K562 (cell line): ENCODE measurements around the gene NFATC2. TPM values are rescaled to one million over a fixed set of nuclear protein-coding genes. Genes with fewer than 3 reads are reported as not detected.

ENCODE experiments used
- ATAC-seq: fragments of 200-7000 bp; cut with Tn5 transposase; 3 replicates; pipeline ENCODE4 v1.9.1; 2020; ENCODE audit warnings: moderate library complexity
- BruUV-seq: library from RNA; stranded (reverse); fragments of 400-500 nt; replicated peaks from 2 replicates; lab custom pipeline; 2021; lab: Mats Ljungman, UMichigan
- CTCF ChIA-PET: fragments of 300-600 bp; formaldehyde crosslinking; extraction: SDS; loops from one replicate; lab custom pipeline; 2021; ENCODE audit warnings: low intra/inter-chr PET ratio; lab: Yijun Ruan, JAX
- POLR2A ChIA-PET: fragments of 300-600, 350-650 bp; sonication (Branson Sonifier 250); formaldehyde crosslinking; extraction: SDS; loops from one replicate; lab custom pipeline; 2021; ENCODE audit warnings: antibody characterized with exemption, inconsistent platforms; lab: Yijun Ruan, JAX
- DNase-seq, 4 experiments: peaks; one replicate each; pipeline versions ENCODE4 v3.0.0 to v3.0.0-alpha.2; 2011 to 2018; ENCODE audit warnings: low spot score in 3 of 4, mixed read lengths in 3 of 4; ENCODE audit errors: extremely low read depth in 1 of 4
- FAIRE-seq: peaks from 2 replicates; lab custom pipeline; 2011; peaks lifted over from hg19 to GRCh38; lab: Jason Lieb, UNC
- H2AFZ ChIP-seq: 2 replicates; pipeline ENCODE4 v1.6.0; 2011; ENCODE audit warnings: low read depth, low read length, control low read depth, inconsistent platforms
- H3K27ac ChIP-seq: fragments of 200-600 bp; 3 replicates; pipeline ENCODE4 v1.8.0; 2011; ENCODE audit warnings: low read depth, mild to moderate bottlenecking, control low read depth, inconsistent platforms, low read length, moderate library complexity, mixed read lengths; ENCODE audit errors: extremely low read depth
- H3K27me3 ChIP-seq, 2 experiments: fragments of 300-600 bp in 1 of 2; 2 replicates in 1 of 2; 3 replicates in 1 of 2; pipeline versions ENCODE4 v1.6.0 to v1.8.0; 2011; ENCODE audit warnings: inconsistent platforms in 2 of 2, low read length in 2 of 2, mild to moderate bottlenecking in 1 of 2, mixed read lengths in 1 of 2, moderate library complexity in 1 of 2; ENCODE audit not compliant: control insufficient read depth in 2 of 2, insufficient read depth in 2 of 2
- H3K36me3 ChIP-seq: fragments of 300-600 bp; 3 replicates; pipeline ENCODE4 v1.8.0; 2011; ENCODE audit warnings: mild to moderate bottlenecking, low read length, inconsistent platforms; ENCODE audit not compliant: control insufficient read depth, insufficient read depth
- H3K4me1 ChIP-seq, 2 experiments: fragments of 200-600 bp in 1 of 2; replicated peaks in 1 of 2; 2 replicates in 1 of 2; 3 replicates in 1 of 2; pipeline versions ENCODE4 v1.5.1 to v1.8.0; 2011; ENCODE audit warnings: inconsistent platforms in 2 of 2, low read length in 2 of 2, mild to moderate bottlenecking in 1 of 2, mixed read lengths in 1 of 2, moderate library complexity in 1 of 2; ENCODE audit not compliant: control insufficient read depth in 2 of 2, insufficient read depth in 2 of 2
- H3K4me2 ChIP-seq: 2 replicates; pipeline ENCODE4 v1.6.1; 2011; ENCODE audit warnings: low read length, control low read depth, inconsistent platforms, mixed read lengths; ENCODE audit not compliant: insufficient read depth
- H3K4me3 ChIP-seq: fragments of 200-600 bp; sonication (generic), shearing (Covaris generic); 2 replicates; pipeline ENCODE4 v1.5.1; 2016; ENCODE audit warnings: control low read depth, inconsistent platforms
- H3K79me2 ChIP-seq: fragments of 200-600 bp; 3 replicates; pipeline ENCODE4 v1.8.0; 2011; ENCODE audit warnings: low read length, inconsistent platforms; ENCODE audit not compliant: control insufficient read depth, insufficient read depth
- H3K9ac ChIP-seq, 2 experiments: 2 replicates each; pipeline versions ENCODE4 v1.6.0 to v1.6.1; 2011; ENCODE audit warnings: low read depth in 2 of 2, low read length in 2 of 2, control low read depth in 1 of 2, inconsistent platforms in 1 of 2, mild to moderate bottlenecking in 1 of 2, mixed read lengths in 1 of 2; ENCODE audit not compliant: insufficient read depth in 1 of 2
- H3K9me1 ChIP-seq: one replicate; pipeline ENCODE4 v1.6.0; 2011; ENCODE audit warnings: inconsistent platforms, mild to moderate bottlenecking, low read length, moderate library complexity; ENCODE audit not compliant: control insufficient read depth, insufficient read depth
- H3K9me3 ChIP-seq: replicated peaks from 2 replicates; pipeline ENCODE4 v1.5.1; 2011; ENCODE audit warnings: low read depth, low read length, inconsistent platforms; ENCODE audit not compliant: control insufficient read depth, insufficient read depth
- H4K20me1 ChIP-seq: replicated peaks from 2 replicates; pipeline ENCODE4 v1.6.1; 2011; ENCODE audit warnings: low read length, inconsistent platforms, mixed read lengths; ENCODE audit not compliant: control insufficient read depth, insufficient read depth
- HDAC6 ChIP-seq: IDR thresholded peaks from 2 replicates; pipeline ENCODE4 v1.6.1; 2012; ENCODE audit warnings: low read depth, mild to moderate bottlenecking, control low read depth, inconsistent platforms, low read length, moderate library complexity
- RNF219 ChIP-seq: fragments of 250-450 bp; sonication (Bioruptor Pico); IDR thresholded peaks from 2 replicates; pipeline ENCODE4 v1.5.0; 2022; ENCODE audit warnings: mild to moderate bottlenecking
- YBX1 ChIP-seq: fragments of 450-650 bp; IDR thresholded peaks from 2 replicates; pipeline ENCODE4 v1.7.1; 2016; ENCODE audit warnings: mild to moderate bottlenecking
- ZBTB33 ChIP-seq: sonication (generic); formaldehyde crosslinking; IDR thresholded peaks from 2 replicates; pipeline ENCODE4 v1.8.1; 2023; ENCODE audit warnings: mild to moderate bottlenecking, missing genetic modification reagents
- ZBTB34 ChIP-seq: fragments of 250-450 bp; sonication (Bioruptor Pico); IDR thresholded peaks from 2 replicates; pipeline ENCODE4 v1.8.0; 2021; ENCODE audit warnings: mild to moderate bottlenecking, moderate library complexity
- WGBS: fragments of 100-300 bp; shearing (Covaris generic); methylation state at CpG from one replicate; pipeline ENCODE4 v1.1.6; 2016; ENCODE audit warnings: low coverage, mixed read lengths; ENCODE audit not compliant: insufficient coverage; ENCODE audit errors: missing lambda C conversion rate; 5-methylcytosine and 5-hydroxymethylcytosine counted together
- in situ Hi-C: fragments of 300-500 bp; cut with MboI; formaldehyde crosslinking; loops from 4 replicates; pipeline ENCODE4 v1.15.0; 2018; ENCODE audit warnings: inconsistent platforms, mixed read lengths
- intact Hi-C: fragments of 100-400 bp; cut with micrococcal nuclease; formaldehyde crosslinking; loops from 2 replicates; pipeline ENCODE4 v1.14.2; 2022
- polyA plus RNA-seq, 8 experiments: library from polyadenylated mRNA; depleted of rRNA in 4 of 8; stranded (reverse) in 5 of 8; unstranded in 3 of 8; fragments of >200 nt; fragmentation: Nextera tagmentation in 2 of 8; fragmentation: Illumina TruSeq in 1 of 8; extraction: Ambion mirVana in 2 of 8; extraction: Trizol in 1 of 8; gene quantifications; 2 replicates each; pipeline versions ENCODE4 v1.2.1 to v1.2.3, GENCODE V29; 2011 to 2014; ENCODE audit warnings: inconsistent platforms in 1 of 8, missing spikeins in 1 of 8
- total RNA-seq, 7 experiments: library from RNA; depleted of rRNA in 6 of 7; stranded (reverse); fragments of >200 nt in 6 of 7; fragmentation: Illumina TruSeq in 2 of 7; extraction: Trizol in 2 of 7; gene quantifications; 2 replicates each; pipeline versions ENCODE4 v1.2.1 to v1.2.3, GENCODE V29; 2011 to 2021; ENCODE audit warnings: low replicate concordance in 1 of 7

NFATC2 gene
- total and polyA plus RNA-seq, 9 of the 15 experiments (the other 6 are each of a cell fraction or from before 2014, with no cell fraction given), result 1.9 to 11.2 (median 3.0) TPM

GRCh38 chr20:51469578-51470498 lies 72.7 kb downstream of the NFATC2 start (continued):
- no peak for TF ChIP-seq YBX1
- no peak for TF ChIP-seq HDAC6

GRCh38 chr20:51469046-51469445 lies 73.5 kb downstream of the NFATC2 start:
- DNase-seq, result no peak
- ATAC-seq, result no peak

More at GRCh38 chr20:51469046-51469445, 73.5 kb downstream of the NFATC2 start:
- no TSS peak for BruUV-seq
- H3K79me2 ChIP-seq, result no peaks in the 10 kb centered on the region
- WGBS, result 74% methylated on average over 6 of the region's 6 CpGs
- peaks cover 62% of the 10 kb centered on the region; the same call in 2 of the 3 replicates for H3K36me3 ChIP-seq
- H3K9me3 ChIP-seq, result no peaks in the 10 kb centered on the region
- no peaks in the 10 kb centered on the region for H3K4me1 ChIP-seq
- no peak for TF ChIP-seq ZBTB33 (CRISPR knock-in tag)
- TF ChIP-seq ZBTB34, result no peak
- no peak for TF ChIP-seq RNF219 (CRISPR knock-in tag)
- no peaks in the 10 kb centered on the region for H4K20me1 ChIP-seq
- no peaks in the 10 kb centered on the region for H3K9me1 ChIP-seq
- FAIRE-seq, result no peak
- no peak overlapping the region for H3K27ac ChIP-seq
- H3K4me3 ChIP-seq, result no peak overlapping the region
- H2AFZ ChIP-seq, result no peak overlapping the region
- POLR2A ChIA-PET, result interaction anchor here (0.7 kb wide), 1 partner anchor 36 kb away, joined by 4 read pairs; no protein-coding TSS in a partner anchor
- H3K4me2 ChIP-seq, result no peak overlapping the region
- in situ Hi-C loops, result no loop called here
- intact Hi-C loops, result no loop called here
- CTCF ChIA-PET, result no interaction called here
- no peaks in the 10 kb centered on the region for H3K27me3 ChIP-seq
- no peak overlapping the region for H3K9ac ChIP-seq
